Measurements from ENCODE around the gene RNF126.
"Not testable (repeated sequence)": the region's sequence is repeated elsewhere in the genome, so short reads cannot be mapped to it uniquely, and the experiment has no call there.

RNF126 gene

DNA sequence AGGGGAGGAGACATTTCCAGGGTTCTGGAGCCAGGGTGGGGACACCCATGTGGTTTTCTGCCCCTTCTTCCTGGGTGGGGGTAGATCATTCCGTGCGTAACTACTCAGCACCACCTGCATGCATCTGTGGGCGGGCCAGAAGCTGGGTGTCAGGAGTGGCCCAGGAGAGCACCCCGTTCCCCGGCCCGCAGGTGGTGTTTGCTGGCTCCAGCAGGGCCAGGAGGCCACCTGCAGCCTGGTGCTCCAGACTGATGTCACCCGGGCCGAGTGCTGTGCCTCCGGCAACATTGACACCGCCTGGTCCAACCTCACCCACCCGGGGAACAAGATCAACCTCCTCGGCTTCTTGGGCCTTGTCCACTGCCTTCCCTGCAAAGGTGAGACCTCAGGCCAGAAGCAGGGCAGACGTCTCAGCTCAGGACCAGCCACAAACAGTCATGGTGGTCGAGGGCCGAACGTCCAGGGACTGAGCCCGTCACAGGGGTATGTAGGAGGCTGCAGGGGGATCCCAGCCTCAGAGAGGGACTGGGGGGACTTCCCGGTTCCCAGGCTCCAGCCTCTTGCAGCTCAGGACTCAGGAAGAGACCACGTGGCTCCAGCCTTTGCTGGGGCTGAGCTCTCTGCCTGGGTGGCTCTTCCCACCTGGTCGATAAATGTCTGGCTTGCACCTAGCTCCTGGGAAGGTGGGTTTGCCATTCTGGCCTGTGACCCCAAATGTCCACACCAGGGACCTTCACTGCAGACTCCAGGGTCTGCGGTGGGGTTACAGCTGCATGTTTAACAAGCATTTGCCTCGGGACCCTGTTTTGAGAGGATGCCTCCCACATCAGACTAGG lies 14.8 kb upstream of the RNF126 start:
- H3K4me3 Mint-ChIP-seq, result no peak overlapping the region
- peaks cover 11% of the 10 kb centered on the region for H3K4me1 Mint-ChIP-seq
- H3K9me3 Mint-ChIP-seq, result no peaks in the 10 kb centered on the region
- DNase-seq, result no peak
- H3K36me3 Mint-ChIP-seq (ENCODE audit: low read depth), result no peaks in the 10 kb centered on the region
- H3K27me3 Mint-ChIP-seq, result peaks cover 18% of the 10 kb centered on the region
- no peak for ATAC-seq
- H3K27ac Mint-ChIP-seq, result no peak overlapping the region

GRCh38 chr19:677201-677600 lies 14.2 kb upstream of the RNF126 start:
- Mint-ChIP-seq H3K4me3 (no peak overlapping the region), H3K4me1 (peaks cover 11% of the 10 kb centered on the region), H3K27ac (no peak overlapping the region), H3K36me3 (ENCODE audit: low read depth) (no peaks in the 10 kb centered on the region), H3K27me3 (peaks cover 18% of the 10 kb centered on the region), H3K9me3 (no peaks in the 10 kb centered on the region)
- ATAC-seq (no peak), DNase-seq (no peak)

GRCh38 chr19:676339-677105 lies 13.5 kb upstream of the RNF126 start, which contains the start of gene FSTL3:
Gene FSTL3, plus strand, starts transcription at chr19:676392. Its CDS starts 32 bp downstream, at chr19:676424.
- Mint-ChIP-seq H3K36me3 (ENCODE audit: low read depth) (no peaks in the 10 kb centered on the region), H3K4me3 (no peak within 1 kb of the TSS), H3K9me3 (no peaks in the 10 kb centered on the region), H3K27me3 (peaks cover 19% of the 10 kb centered on the region), H3K4me1 (peaks cover 11% of the 10 kb centered on the region), H3K27ac (peak within 1 kb of the TSS; percentile 64)
- DNase-seq, result no peak
- ATAC-seq, result no peak

DNA sequence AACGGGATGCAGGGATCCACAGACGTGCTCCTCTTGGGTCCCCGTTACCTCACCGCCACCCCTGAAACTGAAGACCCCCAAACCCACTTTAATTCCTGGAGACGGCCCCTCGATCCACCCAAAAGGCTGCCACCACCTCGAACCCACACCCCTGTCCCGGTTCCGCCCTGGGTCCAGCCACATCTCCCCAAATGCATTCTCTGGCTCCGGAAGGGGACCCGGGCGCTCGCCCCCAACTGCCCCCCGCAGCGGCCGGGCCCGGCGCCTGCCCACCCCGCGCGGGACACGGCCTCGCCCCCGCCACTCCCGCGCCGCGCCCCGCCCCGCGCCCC lies 13.0 kb upstream of the RNF126 start:
- H3K27me3 Mint-ChIP-seq, result peaks cover 19% of the 10 kb centered on the region
- H3K27ac Mint-ChIP-seq, result no peak overlapping the region
- DNase-seq (no peak), ATAC-seq (no peak)
- H3K4me1 Mint-ChIP-seq, result peaks cover 11% of the 10 kb centered on the region
- no peaks in the 10 kb centered on the region for H3K9me3 Mint-ChIP-seq
- H3K36me3 Mint-ChIP-seq (ENCODE audit: low read depth), result no peaks in the 10 kb centered on the region
- H3K4me3 Mint-ChIP-seq, result no peak overlapping the region

GRCh38 chr19:674282-675151 lies 11.5 kb upstream of the RNF126 start:
- H3K4me1 Mint-ChIP-seq, result peaks cover 11% of the 10 kb centered on the region
- DNase-seq, result no peak
- no peak overlapping the region for H3K27ac Mint-ChIP-seq
- no peaks in the 10 kb centered on the region for H3K36me3 Mint-ChIP-seq (ENCODE audit: low read depth)
- H3K9me3 Mint-ChIP-seq, result no peaks in the 10 kb centered on the region
- H3K4me3 Mint-ChIP-seq, result no peak overlapping the region
- ATAC-seq, result no peak
- H3K27me3 Mint-ChIP-seq, result peaks cover 19% of the 10 kb centered on the region

DNA sequence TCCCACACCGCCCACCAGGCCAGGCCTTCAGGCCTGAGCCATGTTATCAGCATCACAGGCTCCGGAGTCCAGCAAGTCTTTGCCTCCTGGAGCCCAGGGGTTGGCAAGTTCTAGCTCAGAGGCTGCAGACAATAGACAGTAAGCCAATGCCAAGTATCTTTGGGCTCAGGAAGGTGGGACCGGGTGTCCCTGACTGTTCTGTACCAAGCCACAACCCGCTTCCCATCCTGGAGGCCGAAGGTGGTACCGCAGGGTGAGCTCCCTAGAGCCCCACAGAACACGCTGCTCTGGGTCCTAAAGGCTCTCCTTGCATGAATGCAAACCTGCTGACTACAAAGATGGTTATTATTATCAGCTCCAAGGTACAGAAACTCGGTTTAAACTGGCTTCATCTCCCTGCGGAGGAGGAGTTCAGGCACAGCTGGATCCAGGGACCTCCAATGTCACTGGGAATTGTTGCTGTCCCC lies 7.6 kb upstream of the RNF126 start:
- ATAC-seq, result no peak
- peaks cover 8% of the 10 kb centered on the region for H3K4me1 Mint-ChIP-seq
- H3K9me3 Mint-ChIP-seq, result no peaks in the 10 kb centered on the region
- H3K27ac Mint-ChIP-seq, result no peak overlapping the region
- H3K4me3 Mint-ChIP-seq, result no peak overlapping the region
- no peaks in the 10 kb centered on the region for H3K36me3 Mint-ChIP-seq (ENCODE audit: low read depth)
- H3K27me3 Mint-ChIP-seq, result peaks cover 19% of the 10 kb centered on the region
- no peak for DNase-seq

GRCh38 chr19:668675-669434 lies 5.8 kb upstream of the RNF126 start:
- not testable (repeated sequence) for ATAC-seq; H3K4me1 Mint-ChIP-seq; H3K36me3 Mint-ChIP-seq (ENCODE audit: low read depth); H3K9me3 Mint-ChIP-seq; H3K27ac Mint-ChIP-seq; DNase-seq; H3K4me3 Mint-ChIP-seq; H3K27me3 Mint-ChIP-seq

DNA sequence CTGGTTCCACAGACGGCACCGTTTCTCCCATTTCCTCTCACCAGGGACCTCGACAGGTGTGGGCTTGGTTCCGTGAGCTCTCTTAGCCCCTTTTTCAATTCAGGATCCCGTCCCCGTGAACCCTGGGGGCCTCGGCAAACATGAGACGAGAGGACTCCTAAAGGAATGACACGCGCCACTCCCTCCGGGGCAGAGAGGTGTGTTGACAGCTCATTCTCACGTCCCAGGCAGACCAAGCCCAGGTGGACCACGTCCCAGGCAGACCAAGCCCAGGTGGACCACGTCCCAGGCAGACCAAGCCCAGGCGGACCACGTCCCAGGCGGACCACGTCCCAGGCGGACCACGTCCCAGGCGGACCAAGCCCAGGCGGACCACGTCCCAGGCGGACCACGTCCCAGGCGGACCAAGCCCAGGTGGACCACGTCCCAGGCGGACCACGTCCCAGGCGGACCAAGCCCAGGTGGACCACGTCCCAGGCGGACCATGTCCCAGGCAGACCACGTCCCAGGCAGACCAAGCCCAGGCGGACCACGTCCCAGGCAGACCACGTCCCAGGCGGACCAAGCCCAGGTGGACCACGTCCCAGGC lies 4.1 kb upstream of the RNF126 start:
- H3K36me3 Mint-ChIP-seq (ENCODE audit: low read depth); ATAC-seq; H3K27ac Mint-ChIP-seq; DNase-seq; H3K27me3 Mint-ChIP-seq; H3K4me3 Mint-ChIP-seq; H3K9me3 Mint-ChIP-seq: not testable (repeated sequence)
- peaks cover 15% of the 10 kb centered on the region for H3K4me1 Mint-ChIP-seq

DNA sequence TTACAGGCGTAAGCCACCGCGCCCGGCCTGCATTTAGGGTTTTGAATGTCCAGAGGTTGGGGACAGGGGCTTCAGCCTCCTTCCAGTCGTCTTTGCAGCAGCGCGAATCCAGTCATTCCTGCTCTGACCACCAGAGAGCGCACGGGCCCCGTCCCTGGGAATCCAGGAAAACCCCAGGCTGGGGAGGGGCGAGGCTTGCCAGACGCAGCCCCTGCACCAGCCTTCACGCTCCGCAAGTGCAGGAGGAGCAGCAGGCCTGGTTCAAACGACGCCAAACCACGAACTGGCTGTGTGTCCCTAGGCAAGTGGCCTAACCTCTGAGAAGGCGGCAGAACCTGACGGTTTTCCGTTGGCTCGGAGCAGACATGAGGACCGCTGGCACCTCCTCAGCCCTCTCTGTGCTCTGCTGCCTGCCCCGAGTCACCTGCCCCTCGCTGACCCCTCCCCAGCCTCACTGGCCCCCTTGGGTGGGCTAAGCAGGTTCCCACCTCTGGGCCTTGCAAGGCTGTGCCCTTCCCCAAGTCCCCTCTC lies 2.0 kb upstream of the RNF126 start:
- Mint-ChIP-seq H3K27me3 (peaks cover 6% of the 10 kb centered on the region), H3K9me3 (no peaks in the 10 kb centered on the region), H3K36me3 (ENCODE audit: low read depth) (peaks cover 5% of the 10 kb centered on the region), H3K27ac (peak overlapping the region; percentile 52), H3K4me3 (no peak overlapping the region), H3K4me1 (peaks cover 29% of the 10 kb centered on the region)
- peak; percentile 87 for DNase-seq
- ATAC-seq, result no peak

DNA sequence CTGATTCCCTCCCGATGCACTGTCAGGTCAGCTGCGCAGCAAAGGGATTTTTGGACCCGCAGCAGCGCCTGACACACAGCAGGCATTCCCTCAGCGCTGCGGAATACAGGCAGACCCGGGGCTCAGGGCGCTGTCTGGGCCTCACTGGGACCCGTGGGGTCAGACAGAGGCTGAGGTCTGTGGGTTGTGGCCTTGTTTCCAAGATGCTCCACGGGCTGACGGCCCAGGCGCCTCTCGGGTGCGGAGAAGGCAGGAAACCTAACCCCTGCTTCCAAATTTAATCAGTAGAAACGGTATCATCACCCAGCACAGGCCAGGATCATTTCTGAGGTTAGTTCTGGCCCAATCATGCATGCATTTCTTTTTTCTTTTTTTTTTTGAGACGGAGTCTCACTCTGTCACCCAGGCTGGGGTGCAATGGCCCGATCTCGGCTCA lies 686 bp upstream of the RNF126 start:
- peak overlapping the region; percentile 71 for H3K4me3 Mint-ChIP-seq
- DNase-seq (no peak), ATAC-seq (no peak)
- H3K27me3 Mint-ChIP-seq, result peaks cover 1% of the 10 kb centered on the region
- peaks cover 7% of the 10 kb centered on the region for H3K36me3 Mint-ChIP-seq (ENCODE audit: low read depth)
- H3K9me3 Mint-ChIP-seq, result no peaks in the 10 kb centered on the region
- H3K4me1 Mint-ChIP-seq, result peaks cover 39% of the 10 kb centered on the region
- peak overlapping the region; percentile 84 for H3K27ac Mint-ChIP-seq

DNA sequence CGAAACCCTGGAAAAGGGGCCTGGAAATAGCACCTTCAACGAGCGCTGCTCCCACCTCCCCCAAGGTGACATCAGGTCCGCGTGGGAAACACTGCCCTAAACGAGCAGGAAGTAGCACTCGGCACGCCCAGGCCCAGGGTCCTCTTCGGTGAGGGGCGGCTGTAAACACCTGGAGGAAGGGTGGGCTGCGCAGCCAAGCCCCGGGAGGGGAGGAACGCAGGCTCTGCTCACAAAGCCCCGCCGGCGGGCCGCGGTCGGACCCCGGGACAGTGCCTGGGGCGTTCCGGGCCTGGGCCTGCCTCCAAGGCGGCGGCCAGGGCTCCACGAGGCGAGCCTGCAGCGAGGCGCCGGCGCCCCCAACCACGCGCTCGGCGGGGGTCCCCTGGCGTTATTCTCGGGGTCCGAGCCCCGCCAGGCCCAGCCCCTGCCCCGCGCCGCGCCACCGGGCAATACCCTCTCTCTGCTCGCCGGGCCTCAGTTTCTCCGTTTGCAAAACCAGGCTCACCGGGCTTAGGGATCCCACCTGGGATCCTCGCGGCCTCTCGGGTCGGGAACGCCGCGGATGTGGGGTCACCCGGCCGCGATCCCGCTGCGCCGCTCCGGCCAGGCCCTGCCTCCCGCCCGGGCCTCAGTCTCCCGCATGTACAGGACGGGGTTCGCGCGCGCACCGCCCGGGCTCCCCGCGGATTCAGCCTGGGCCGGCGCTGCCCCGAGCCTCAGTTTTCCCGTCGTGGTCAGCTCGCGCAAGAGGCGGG lies 630 bp downstream of the RNF126 start:
- Mint-ChIP-seq H3K4me1 (peaks cover 45% of the 10 kb centered on the region), H3K27ac (peak overlapping the region; percentile 90), H3K36me3 (ENCODE audit: low read depth) (peaks cover 7% of the 10 kb centered on the region), H3K27me3 (no peaks in the 10 kb centered on the region), H3K4me3 (peak overlapping the region; percentile 95), H3K9me3 (no peaks in the 10 kb centered on the region)
- DNase-seq (peak; percentile 77), ATAC-seq (peak; percentile 38)

GRCh38 chr19:661427-662196 lies 1.4 kb downstream of the RNF126 start:
- Mint-ChIP-seq H3K36me3 (ENCODE audit: low read depth) (peaks cover 7% of the 10 kb centered on the region), H3K27me3 (no peaks in the 10 kb centered on the region), H3K4me1 (peaks cover 49% of the 10 kb centered on the region), H3K4me3 (peak overlapping the region; percentile 95), H3K9me3 (no peaks in the 10 kb centered on the region), H3K27ac (peak overlapping the region; percentile 90)
- ATAC-seq (peak; percentile 53), DNase-seq (peak; percentile 68)

Measured in activated naive CD8-positive, alpha-beta T cell treated with anti-CD3 and anti-CD28 coated beads, Interleukin-2, amount 50 U/mL, for 24 hours (primary cell).